Activated T-cell treated with anti-CD3 and anti-CD28 coated beads, Interleukin-2, amount 50 U/mL, for 72 hours (primary cell): ENCODE results near the gene NOPCHAP1. TPM values are rescaled to one million over a fixed set of nuclear protein-coding genes. Genes with fewer than 3 reads are reported as not detected.

Source experiments
- total RNA-seq, 2 donors: library from RNA; stranded (reverse); gene quantifications; one replicate each; pipeline ENCODE4 v1.2.3, GENCODE V29; 2022

The NOPCHAP1 gene
- total RNA-seq, 2 donors from 2014 or later = 25.8 to 30.0 TPM

Other genes with a start within 250 kb of the NOPCHAP1 start
- gene SLC41A2, start 28.0 kb upstream of the NOPCHAP1 start, total RNA-seq = 10 to 100 TPM; 15.7 to 22.3 TPM
- gene ALDH1L2, start 98.1 kb downstream of the NOPCHAP1 start, total RNA-seq = 10 to 100 TPM; 11.1 to 16.1 TPM
- gene WASHC4, start 121.4 kb downstream of the NOPCHAP1 start, total RNA-seq = 10 to 100 TPM; 39.5 to 40.0 TPM
- 10 to 100 TPM; 18.9 to 19.7 TPM for gene APPL2, start 249.9 kb downstream of the NOPCHAP1 start, total RNA-seq